ENCODE results near the gene CETP. TPM values are rescaled to one million over a fixed set of nuclear protein-coding genes. Genes with fewer than 3 reads are reported as not detected.

The CETP gene
- total and polyA plus RNA-seq, 9 of the 15 experiments (the other 6 are each of a cell fraction or from before 2014, with no cell fraction given): 0.07 to 0.11 TPM; not detected in 7

GRCh38 chr16:56964243-56965148 is 2.7 kb downstream of the CETP start (continued):
- TF ChIP-seq ZNF512 (tag; IDR thresholded peaks at IDR 0.05) (no peak), POLR2AphosphoS2 (IDR thresholded peaks at IDR 0.05; ENCODE audit: low read length) (no peak), RHOXF2B (CRISPR knock-in tag; conservative IDR thresholded peaks at IDR 0.05) (no peak), E2F8 (IDR thresholded peaks at IDR 0.05; ENCODE audit: low read depth, partially characterized antibody) (peak; percentile 68), DDX20 (tag; IDR thresholded peaks at IDR 0.05; ENCODE audit: low read depth) (no peak), ATF2 (CRISPR knock-in tag; IDR thresholded peaks at IDR 0.05) (no peak), ZBTB49 (CRISPR knock-in tag; IDR thresholded peaks at IDR 0.05; ENCODE audit: borderline replicate concordance) (no peak), HEY1 (CRISPR knock-in tag; IDR thresholded peaks at IDR 0.05; ENCODE audit: borderline replicate concordance) (no peak), JUND (IDR thresholded peaks at IDR 0.05; ENCODE audit: borderline replicate concordance, low read depth, low read length) (peak; percentile 37; the same call in 1 of the 2 replicates), JUND (tag; IDR thresholded peaks at IDR 0.05; ENCODE audit: borderline replicate concordance, low read depth, low read length) (peak; percentile 58; the same call in 1 of the 3 replicates), ZNF77 (CRISPR knock-in tag; IDR thresholded peaks at IDR 0.05) (no peak), ZC3H8 (IDR thresholded peaks at IDR 0.05) (no peak), HDAC2 (IDR thresholded peaks at IDR 0.05) (no peak), TFE3 (CRISPR knock-in tag; IDR thresholded peaks at IDR 0.05) (no peak), BMI1 (IDR thresholded peaks at IDR 0.05; ENCODE audit: low read length) (no peak), HNRNPH1 (optimal IDR thresholded peaks at IDR 0.05; ENCODE audit: low read depth, low read length) (no peak)

Data from K562 (cell line).